GM12873 (cell line): ENCODE data around the gene NKAIN2.

Experiments used
- TF ChIP-seq, protein P1 (sequence below): IDR thresholded peaks from 2 replicates; pipeline ENCODE4 v1.5.1; 2012; ENCODE audit warnings: low read depth, mild to moderate bottlenecking, moderate library complexity, low read length, control low read depth; ENCODE audit not compliant: insufficient read depth; ENCODE audit errors: missing control alignments

Gene NKAIN2

DNA sequence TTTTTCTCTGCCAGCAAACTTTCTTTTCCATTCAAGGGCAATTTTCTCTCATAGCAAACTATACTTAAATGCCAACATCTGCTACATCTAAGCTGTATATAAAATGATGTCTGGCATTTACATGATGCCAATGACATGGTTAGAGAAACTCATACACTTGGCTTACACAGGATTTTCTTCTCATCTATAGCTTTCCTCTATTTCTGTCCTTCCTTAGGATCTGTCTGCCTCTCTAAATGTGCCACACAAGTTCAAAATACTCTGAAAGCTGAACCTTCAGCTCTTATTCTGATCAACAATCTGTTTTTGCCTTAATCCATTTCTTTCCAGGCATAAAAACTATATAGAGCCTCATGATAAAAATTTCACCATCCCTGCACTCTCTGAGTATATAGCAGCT lies 867.7 kb downstream of the NKAIN2 start:
- TF ChIP-seq, protein P1, sequence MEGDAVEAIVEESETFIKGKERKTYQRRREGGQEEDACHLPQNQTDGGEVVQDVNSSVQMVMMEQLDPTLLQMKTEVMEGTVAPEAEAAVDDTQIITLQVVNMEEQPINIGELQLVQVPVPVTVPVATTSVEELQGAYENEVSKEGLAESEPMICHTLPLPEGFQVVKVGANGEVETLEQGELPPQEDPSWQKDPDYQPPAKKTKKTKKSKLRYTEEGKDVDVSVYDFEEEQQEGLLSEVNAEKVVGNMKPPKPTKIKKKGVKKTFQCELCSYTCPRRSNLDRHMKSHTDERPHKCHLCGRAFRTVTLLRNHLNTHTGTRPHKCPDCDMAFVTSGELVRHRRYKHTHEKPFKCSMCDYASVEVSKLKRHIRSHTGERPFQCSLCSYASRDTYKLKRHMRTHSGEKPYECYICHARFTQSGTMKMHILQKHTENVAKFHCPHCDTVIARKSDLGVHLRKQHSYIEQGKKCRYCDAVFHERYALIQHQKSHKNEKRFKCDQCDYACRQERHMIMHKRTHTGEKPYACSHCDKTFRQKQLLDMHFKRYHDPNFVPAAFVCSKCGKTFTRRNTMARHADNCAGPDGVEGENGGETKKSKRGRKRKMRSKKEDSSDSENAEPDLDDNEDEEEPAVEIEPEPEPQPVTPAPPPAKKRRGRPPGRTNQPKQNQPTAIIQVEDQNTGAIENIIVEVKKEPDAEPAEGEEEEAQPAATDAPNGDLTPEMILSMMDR = no peak

DNA sequence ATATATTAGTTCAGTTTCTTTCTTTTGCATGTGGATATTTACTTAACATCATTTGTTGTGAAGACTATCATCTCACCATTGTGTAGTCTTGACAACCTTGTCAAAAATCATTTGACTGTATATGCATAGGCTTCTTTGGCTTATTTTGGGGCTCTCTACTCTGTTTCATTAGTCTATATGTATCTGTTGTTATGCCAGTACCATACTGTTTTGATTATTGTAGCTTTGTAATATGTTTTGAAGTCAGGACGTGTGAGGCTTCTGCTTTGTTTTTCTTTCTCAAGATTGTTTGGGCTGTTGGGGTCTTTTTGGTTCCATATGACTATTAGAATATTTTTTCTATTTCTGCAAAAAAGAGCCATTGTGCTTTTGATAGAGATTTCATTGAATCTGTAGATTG lies 870.4 kb downstream of the NKAIN2 start:
- TF ChIP-seq, protein P1 = no peak

DNA sequence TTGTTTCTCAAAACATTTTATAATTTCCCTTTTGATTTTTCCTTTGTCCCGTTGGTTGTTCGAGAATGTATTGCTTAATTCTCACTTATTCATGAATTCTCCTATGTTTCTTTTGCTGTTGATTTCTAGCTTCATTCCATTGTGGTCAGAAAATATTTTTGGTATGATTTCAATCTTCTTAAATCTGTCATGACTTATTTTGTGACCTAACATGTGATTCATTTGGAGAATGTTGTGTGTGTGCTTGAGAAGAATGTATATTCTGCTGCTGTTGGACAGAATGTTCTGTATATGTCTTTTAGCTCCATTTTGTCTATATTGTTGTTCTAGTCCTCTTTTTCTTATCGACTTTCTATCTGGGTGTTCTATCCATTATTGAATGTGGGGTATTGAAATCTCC lies 872.4 kb downstream of the NKAIN2 start:
- TF ChIP-seq, protein P1 = no peak

DNA sequence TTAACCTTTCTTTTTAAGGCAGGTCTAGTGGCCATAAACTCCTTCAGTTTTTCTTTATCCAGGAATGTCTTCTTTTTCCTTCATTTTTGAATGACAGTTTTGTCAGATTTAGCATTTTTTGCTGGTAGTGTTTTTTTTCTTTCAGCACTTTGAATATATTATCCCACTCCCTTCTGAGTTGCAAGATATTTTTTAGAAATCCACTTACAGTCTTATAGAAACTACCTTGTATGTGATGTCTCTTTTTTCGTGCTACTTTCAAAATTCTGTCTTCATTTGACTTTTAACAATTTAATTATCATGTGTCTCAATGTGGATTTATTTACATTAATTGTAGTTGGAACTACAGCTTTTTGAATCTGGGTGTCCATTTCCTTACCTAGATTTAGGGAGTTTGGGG lies 874.2 kb downstream of the NKAIN2 start:
- TF ChIP-seq, protein P1 = no peak

DNA sequence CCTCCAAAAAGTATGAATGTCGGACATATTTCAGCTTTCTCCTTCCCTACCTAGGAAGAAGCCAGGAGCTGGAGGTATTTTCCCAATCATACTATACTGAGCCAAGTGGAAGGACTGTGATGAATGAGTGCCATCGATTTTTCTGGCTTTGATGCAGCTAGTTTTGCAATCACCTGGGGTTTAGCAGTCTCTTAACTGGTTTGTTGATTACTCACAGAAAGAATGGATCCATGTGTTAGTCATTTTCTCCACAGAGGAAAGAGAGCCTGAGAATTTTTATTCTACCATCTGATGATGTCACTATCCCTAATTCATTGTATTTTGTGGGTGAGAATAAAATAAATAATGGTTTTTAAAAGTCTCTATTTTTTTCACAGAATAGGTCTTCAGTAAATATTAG lies 875.7 kb downstream of the NKAIN2 start:
- TF ChIP-seq, protein P1 = no peak

DNA sequence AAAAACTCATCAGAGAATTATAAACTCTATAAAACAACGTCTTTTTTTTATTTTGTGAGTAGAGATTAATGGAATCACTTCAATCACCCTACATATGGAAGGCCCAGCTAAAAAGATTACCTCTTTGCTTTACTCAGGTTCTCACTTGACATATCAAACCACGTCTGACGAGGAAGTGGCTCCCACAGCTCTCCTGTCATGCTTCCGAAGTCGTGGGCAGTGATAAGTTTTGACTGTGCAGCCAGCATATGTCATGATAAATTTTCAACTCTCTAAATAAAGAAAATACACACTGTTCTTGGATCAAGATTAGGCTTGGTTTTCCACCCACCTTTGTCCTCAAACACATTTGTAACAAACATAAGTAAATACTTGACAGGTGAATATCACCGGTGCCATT lies 879.1 kb downstream of the NKAIN2 start:
- TF ChIP-seq, protein P1 = no peak

DNA sequence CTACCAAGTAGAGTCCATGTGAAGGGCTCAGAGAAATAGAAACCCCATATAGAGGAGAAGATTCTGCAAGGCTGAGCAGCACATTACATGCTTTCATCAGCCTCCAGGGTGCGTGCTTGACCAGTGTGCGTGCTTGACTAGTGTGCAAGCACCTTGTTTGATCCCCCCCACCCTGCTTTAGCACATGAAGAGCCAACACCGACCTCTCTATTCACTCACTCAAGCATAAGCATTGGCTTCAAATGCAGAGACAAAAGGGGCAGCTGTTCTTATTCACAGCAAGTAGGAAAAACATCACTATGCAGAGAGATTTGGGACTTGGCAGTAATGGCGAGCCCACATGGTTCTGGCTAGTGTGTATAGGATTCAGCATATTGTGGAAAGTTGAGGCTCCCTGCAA lies 879.8 kb downstream of the NKAIN2 start:
- TF ChIP-seq, protein P1 = no peak
